Endothelial cell (in vitro differentiated cells): ENCODE results near the gene MAP2. TPM values are rescaled to one million over a fixed set of nuclear protein-coding genes. Genes with fewer than 3 reads are reported as not detected.

Experiments
- DNase-seq: peaks from one replicate; pipeline ENCODE4 v3.0.0; 2021; ENCODE audit warnings: low spot score
- H3K27ac Mint-ChIP-seq: one replicate; pipeline ENCODE4 v1.8.0; 2021; ENCODE audit warnings: mixed read lengths, inconsistent platforms; ENCODE audit not compliant: unreplicated experiment
- H3K27me3 Mint-ChIP-seq: one replicate; pipeline ENCODE4 v1.8.0; 2021; ENCODE audit warnings: mild to moderate bottlenecking, moderate library complexity, mixed read lengths, inconsistent platforms; ENCODE audit not compliant: unreplicated experiment
- H3K36me3 Mint-ChIP-seq: one replicate; pipeline ENCODE4 v1.8.0; 2021; ENCODE audit warnings: mild to moderate bottlenecking, low read depth, mixed read lengths, inconsistent platforms; ENCODE audit not compliant: unreplicated experiment
- H3K4me1 Mint-ChIP-seq: one replicate; pipeline ENCODE4 v1.8.0; 2021; ENCODE audit warnings: mild to moderate bottlenecking, mixed read lengths, inconsistent platforms; ENCODE audit not compliant: unreplicated experiment
- H3K4me3 Mint-ChIP-seq: one replicate; pipeline ENCODE4 v1.8.0; 2021; ENCODE audit warnings: mild to moderate bottlenecking, mixed read lengths, inconsistent platforms; ENCODE audit not compliant: unreplicated experiment
- H3K9me3 Mint-ChIP-seq: one replicate; pipeline ENCODE4 v1.8.0; 2021; ENCODE audit warnings: mixed read lengths, inconsistent platforms; ENCODE audit not compliant: unreplicated experiment
- CTCF ChIP-seq: fragments of 200-600 bp; sonication (generic); IDR thresholded peaks from one replicate; pipeline ENCODE4 v1.5.0; 2021; ENCODE audit warnings: antibody characterized with exemption; ENCODE audit not compliant: unreplicated experiment
- total RNA-seq: library from RNA; stranded (reverse); fragmentation: NEBNext Ultra II Directional; extraction: Animal tissue kit (Norgen Biotek cat#: 25700); gene quantifications from one replicate; pipeline ENCODE4 v1.2.1, GENCODE V29; 2021; ENCODE audit not compliant: unreplicated experiment

MAP2 gene
- total RNA-seq, 1 donor from 2014 or later: 2.1 TPM

- Mint-ChIP-seq H3K4me3 (no peak overlapping the region), H3K27me3 (no peaks in the 10 kb centered on the region), H3K4me1 (peaks cover 9% of the 10 kb centered on the region), H3K36me3 (no peaks in the 10 kb centered on the region), H3K9me3 (no peaks in the 10 kb centered on the region), H3K27ac (no peak overlapping the region)
- TF ChIP-seq CTCF: no peak
- DNase-seq: no peak
Observed at GRCh38 chr2:209685963-209686362, 262.1 kb downstream of the MAP2 start.

- H3K27me3 Mint-ChIP-seq: no peaks in the 10 kb centered on the region
- no peak for DNase-seq
- peaks cover 6% of the 10 kb centered on the region for H3K4me1 Mint-ChIP-seq
- TF ChIP-seq CTCF: no peak
- H3K36me3 Mint-ChIP-seq: no peaks in the 10 kb centered on the region
- no peaks in the 10 kb centered on the region for H3K9me3 Mint-ChIP-seq
- H3K27ac Mint-ChIP-seq: no peak overlapping the region
- no peak overlapping the region for H3K4me3 Mint-ChIP-seq
Observed at GRCh38 chr2:209686448-209686847, 262.6 kb downstream of the MAP2 start.

GRCh38 chr2:209687323-209687969 lies 263.6 kb downstream of the MAP2 start:
- H3K4me1 Mint-ChIP-seq: peaks cover 6% of the 10 kb centered on the region
- DNase-seq: no peak
- H3K27ac Mint-ChIP-seq: no peak overlapping the region
- H3K27me3 Mint-ChIP-seq: no peaks in the 10 kb centered on the region
- no peak overlapping the region for H3K4me3 Mint-ChIP-seq
- H3K9me3 Mint-ChIP-seq: no peaks in the 10 kb centered on the region
- H3K36me3 Mint-ChIP-seq: no peaks in the 10 kb centered on the region
- TF ChIP-seq CTCF: no peak

- H3K4me3 Mint-ChIP-seq: no peak overlapping the region
- TF ChIP-seq CTCF: no peak
- H3K36me3 Mint-ChIP-seq: no peaks in the 10 kb centered on the region
- DNase-seq: no peak
- no peaks in the 10 kb centered on the region for H3K9me3 Mint-ChIP-seq
- no peaks in the 10 kb centered on the region for H3K27me3 Mint-ChIP-seq
- H3K27ac Mint-ChIP-seq: no peak overlapping the region
- peaks cover 6% of the 10 kb centered on the region for H3K4me1 Mint-ChIP-seq
Observed at GRCh38 chr2:209688385-209688784, 264.5 kb downstream of the MAP2 start.

GRCh38 chr2:209690029-209690754 lies 266.3 kb downstream of the MAP2 start:
- Mint-ChIP-seq H3K4me3 (no peak overlapping the region), H3K4me1 (peaks cover 6% of the 10 kb centered on the region), H3K27me3 (peaks cover 2% of the 10 kb centered on the region), H3K9me3 (no peaks in the 10 kb centered on the region), H3K36me3 (no peaks in the 10 kb centered on the region), H3K27ac (no peak overlapping the region)
- no peak for DNase-seq
- no peak for TF ChIP-seq CTCF
